ENCODE data around the gene RUFY4. TPM values are rescaled to one million over a fixed set of nuclear protein-coding genes. Genes with fewer than 3 reads are reported as not detected.

RUFY4 gene
- total RNA-seq, 1 experiment from 2014 or later: 0.31 TPM

DNA sequence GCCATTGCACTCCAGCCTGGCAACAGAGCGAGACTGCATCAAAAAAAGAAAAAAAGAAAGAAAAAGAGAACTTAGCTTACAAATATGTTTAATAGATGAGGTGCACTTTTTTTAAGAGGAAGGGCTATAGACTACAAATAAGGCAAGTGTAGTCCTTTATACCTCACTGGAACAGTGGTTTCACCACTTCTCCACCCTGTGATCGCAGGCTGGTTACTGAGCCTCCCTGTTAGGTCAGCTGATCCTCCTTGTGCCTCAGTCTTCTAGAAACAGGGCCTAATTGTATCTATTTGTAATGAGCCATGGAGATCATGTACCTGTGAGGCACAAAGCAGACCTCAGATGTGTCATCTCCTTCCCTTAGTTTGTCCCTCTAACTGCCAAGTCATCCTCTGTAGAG, 61.3 kb downstream of the RUFY4 start (continued):
- TF ChIP-seq FOXP4 (CRISPR knock-in tag; IDR thresholded peaks at IDR 0.05): no peak
- no peak for TF ChIP-seq IRF2 (CRISPR knock-in tag; IDR thresholded peaks at IDR 0.05; ENCODE audit: borderline replicate concordance, low read depth)

DNA sequence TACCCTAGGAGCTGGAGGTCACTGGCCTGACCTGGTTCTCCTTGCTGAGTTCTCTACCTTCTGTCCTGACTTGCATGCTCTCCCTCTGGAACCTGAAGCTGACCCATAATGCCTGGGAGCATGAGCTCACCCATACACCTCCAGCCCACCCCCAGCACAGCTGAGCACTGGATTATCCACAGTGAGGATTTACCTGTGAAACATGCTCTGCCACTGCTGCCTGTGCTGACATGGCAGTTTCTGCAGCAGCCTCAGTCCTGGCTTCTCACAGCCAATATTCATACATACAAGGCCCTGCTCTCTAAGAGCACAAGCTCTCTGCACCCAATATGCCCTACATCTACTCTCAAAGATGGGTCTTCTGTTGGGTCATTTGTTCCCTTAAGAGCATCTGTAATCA, 61.8 kb downstream of the RUFY4 start:
- TF ChIP-seq CDX4 (CRISPR knock-in tag; IDR thresholded peaks at IDR 0.05; ENCODE audit: borderline replicate concordance) (no peak), ZNF416 (CRISPR knock-in tag; IDR thresholded peaks at IDR 0.05) (no peak), ZNF425 (CRISPR knock-in tag; conservative IDR thresholded peaks at IDR 0.05) (no peak), PRDM15 (CRISPR knock-in tag; IDR thresholded peaks at IDR 0.05) (no peak), MXD4 (CRISPR knock-in tag; IDR thresholded peaks at IDR 0.05; ENCODE audit: borderline replicate concordance) (no peak), E2F5 (CRISPR knock-in tag; IDR thresholded peaks at IDR 0.05) (no peak), TEAD4 (CRISPR knock-in tag; IDR thresholded peaks at IDR 0.05) (no peak), FOXK1 (CRISPR knock-in tag; IDR thresholded peaks at IDR 0.05) (no peak), SMAD3 (CRISPR knock-in tag; IDR thresholded peaks at IDR 0.05; ENCODE audit: borderline replicate concordance) (no peak)
- TF ChIP-seq, protein P1, sequence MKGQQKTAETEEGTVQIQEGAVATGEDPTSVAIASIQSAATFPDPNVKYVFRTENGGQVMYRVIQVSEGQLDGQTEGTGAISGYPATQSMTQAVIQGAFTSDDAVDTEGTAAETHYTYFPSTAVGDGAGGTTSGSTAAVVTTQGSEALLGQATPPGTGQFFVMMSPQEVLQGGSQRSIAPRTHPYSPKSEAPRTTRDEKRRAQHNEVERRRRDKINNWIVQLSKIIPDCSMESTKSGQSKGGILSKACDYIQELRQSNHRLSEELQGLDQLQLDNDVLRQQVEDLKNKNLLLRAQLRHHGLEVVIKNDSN (CRISPR knock-in tag; IDR thresholded peaks at IDR 0.05): no peak
- H3K27me3 Mint-ChIP-seq (ENCODE audit: low read depth): peaks cover 3% of the 10 kb centered on the region; the same call in 1 of the 2 replicates
- no peak for ATAC-seq
- peaks cover 9% of the 10 kb centered on the region for H3K4me1 Mint-ChIP-seq
- peaks cover 3% of the 10 kb centered on the region; the same call in 1 of the 2 replicates for H3K9me3 Mint-ChIP-seq
- no peak for DNase-seq (ENCODE audit: low spot score)
- ChIA-PET CTCF (interaction anchor here (0.8 kb wide), 1 partner anchor 32 kb away, joined by 3 read pairs; no protein-coding TSS in a partner anchor), POLR2A (interaction anchor here (0.5 kb wide), 1 partner anchor 12 kb away, joined by 3 read pairs; no protein-coding TSS in a partner anchor)
- H3K27ac Mint-ChIP-seq: no peak overlapping the region
- H3K4me3 Mint-ChIP-seq: no peak overlapping the region
- no peaks in the 10 kb centered on the region for H3K36me3 Mint-ChIP-seq

GRCh38 chr2:218137514-218137913, 68.5 kb downstream of the RUFY4 start:
- ATAC-seq: no peak
- Mint-ChIP-seq H3K4me3 (no peak overlapping the region), H3K9me3 (peaks cover 4% of the 10 kb centered on the region; the same call in 1 of the 2 replicates), H3K27ac (no peak overlapping the region), H3K36me3 (no peaks in the 10 kb centered on the region), H3K27me3 (ENCODE audit: low read depth) (no peaks in the 10 kb centered on the region; the same call in 1 of the 2 replicates), H3K4me1 (no peaks in the 10 kb centered on the region)
- CTCF ChIA-PET: no interaction called here
- DNase-seq (ENCODE audit: low spot score): no peak
- POLR2A ChIA-PET: no interaction called here
- TF ChIP-seq AR (CRISPR knock-in tag; IDR thresholded peaks at IDR 0.05) (no peak), ERG (CRISPR knock-in tag; IDR thresholded peaks at IDR 0.05) (no peak), ETV6 (CRISPR knock-in tag; IDR thresholded peaks at IDR 0.05) (no peak), NR3C1 (CRISPR knock-in tag; conservative IDR thresholded peaks at IDR 0.05; ENCODE audit: low read depth) (no peak)
- TF ChIP-seq, protein P2, sequence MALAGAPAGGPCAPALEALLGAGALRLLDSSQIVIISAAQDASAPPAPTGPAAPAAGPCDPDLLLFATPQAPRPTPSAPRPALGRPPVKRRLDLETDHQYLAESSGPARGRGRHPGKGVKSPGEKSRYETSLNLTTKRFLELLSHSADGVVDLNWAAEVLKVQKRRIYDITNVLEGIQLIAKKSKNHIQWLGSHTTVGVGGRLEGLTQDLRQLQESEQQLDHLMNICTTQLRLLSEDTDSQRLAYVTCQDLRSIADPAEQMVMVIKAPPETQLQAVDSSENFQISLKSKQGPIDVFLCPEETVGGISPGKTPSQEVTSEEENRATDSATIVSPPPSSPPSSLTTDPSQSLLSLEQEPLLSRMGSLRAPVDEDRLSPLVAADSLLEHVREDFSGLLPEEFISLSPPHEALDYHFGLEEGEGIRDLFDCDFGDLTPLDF (CRISPR knock-in tag; IDR thresholded peaks at IDR 0.05): no peak

Measured in WTC11 (cell line).